Measurements from ENCODE around the gene ZNF511.

GRCh38 chr10:133308421-133309099, at the start of gene ZNF511, which contains the start of gene TUBGCP2:
- TF ChIP-seq CTCF (conservative IDR thresholded peaks at IDR 0.05; ENCODE audit: low read length) = no peak; the same call in 1 of the 2 replicates
- no peak for TF ChIP-seq EZH2phosphoT487 (IDR thresholded peaks at IDR 0.05; ENCODE audit: borderline replicate concordance, low read depth, low read length)

Data from OCI-LY7 (cell line).